Stimulated activated CD4-positive, alpha-beta T cell treated with anti-CD3 and anti-CD28 coated beads, Interleukin-2, amount 100 ng/mL, for 24 hours (primary cell): ENCODE data around the gene RYR3.
"Not testable (repeated sequence)": the region's sequence is repeated elsewhere in the genome, so short reads cannot be mapped to it uniquely, and the experiment has no call there.

Experiments
- DNase-seq, 2 donors: peaks; one replicate each; pipeline ENCODE4 v3.0.0-alpha.2; 2020

Gene RYR3

GRCh38 chr15:33524274-33524673, 213.5 kb downstream of the RYR3 start:
- no peak for DNase-seq

- no peak for DNase-seq
Measured at GRCh38 chr15:33526532-33526931, 215.8 kb downstream of the RYR3 start.

- DNase-seq = no peak
Measured at GRCh38 chr15:33533197-33533596, 222.4 kb downstream of the RYR3 start.

- DNase-seq = no peak
Measured at GRCh38 chr15:33534642-33535041, 223.9 kb downstream of the RYR3 start.

GRCh38 chr15:33535135-33535534, 224.4 kb downstream of the RYR3 start:
- no peak for DNase-seq

- DNase-seq = no peak
Measured at GRCh38 chr15:33539825-33540573, 229.2 kb downstream of the RYR3 start.

GRCh38 chr15:33543957-33544356, 233.2 kb downstream of the RYR3 start:
- DNase-seq = no peak

GRCh38 chr15:33545866-33546265, 235.1 kb downstream of the RYR3 start:
- DNase-seq = no peak

GRCh38 chr15:33547876-33548275, 237.1 kb downstream of the RYR3 start:
- peak in 1 of 2 donors; percentile 17 for DNase-seq

GRCh38 chr15:33551860-33552259, 241.1 kb downstream of the RYR3 start:
- no peak for DNase-seq

- DNase-seq = no peak
Measured at GRCh38 chr15:33553157-33553556, 242.4 kb downstream of the RYR3 start.

GRCh38 chr15:33559207-33559890, 248.6 kb downstream of the RYR3 start:
- no peak for DNase-seq

GRCh38 chr15:33561407-33561806, 250.6 kb downstream of the RYR3 start:
- no peak for DNase-seq

- no peak for DNase-seq
Measured at GRCh38 chr15:33561967-33562366, 251.2 kb downstream of the RYR3 start.

- no peak for DNase-seq
Measured at GRCh38 chr15:33565094-33565493, 254.3 kb downstream of the RYR3 start.

- no peak for DNase-seq
Measured at GRCh38 chr15:33567652-33568051, 256.9 kb downstream of the RYR3 start.

- no peak for DNase-seq
Measured at GRCh38 chr15:33569036-33569435, 258.3 kb downstream of the RYR3 start.

- not testable (repeated sequence) for DNase-seq
Measured at GRCh38 chr15:33577911-33578310, 267.1 kb downstream of the RYR3 start.

GRCh38 chr15:33580526-33580925, 269.8 kb downstream of the RYR3 start:
- no peak for DNase-seq

- DNase-seq = no peak
Measured at GRCh38 chr15:33581032-33581431, 270.3 kb downstream of the RYR3 start.

- no peak for DNase-seq
Measured at GRCh38 chr15:33584797-33585196, 274.0 kb downstream of the RYR3 start.

GRCh38 chr15:33586786-33587697, 276.3 kb downstream of the RYR3 start:
- no peak for DNase-seq

- DNase-seq = no peak
Measured at GRCh38 chr15:33587773-33588172, 277.0 kb downstream of the RYR3 start.
